ENCODE data around the gene ISLR.

The ISLR gene

GRCh38 chr15:74213858-74214284 is 40.4 kb downstream of the ISLR start:
- no peak for DNase-seq (ENCODE audit: low read depth)

DNA sequence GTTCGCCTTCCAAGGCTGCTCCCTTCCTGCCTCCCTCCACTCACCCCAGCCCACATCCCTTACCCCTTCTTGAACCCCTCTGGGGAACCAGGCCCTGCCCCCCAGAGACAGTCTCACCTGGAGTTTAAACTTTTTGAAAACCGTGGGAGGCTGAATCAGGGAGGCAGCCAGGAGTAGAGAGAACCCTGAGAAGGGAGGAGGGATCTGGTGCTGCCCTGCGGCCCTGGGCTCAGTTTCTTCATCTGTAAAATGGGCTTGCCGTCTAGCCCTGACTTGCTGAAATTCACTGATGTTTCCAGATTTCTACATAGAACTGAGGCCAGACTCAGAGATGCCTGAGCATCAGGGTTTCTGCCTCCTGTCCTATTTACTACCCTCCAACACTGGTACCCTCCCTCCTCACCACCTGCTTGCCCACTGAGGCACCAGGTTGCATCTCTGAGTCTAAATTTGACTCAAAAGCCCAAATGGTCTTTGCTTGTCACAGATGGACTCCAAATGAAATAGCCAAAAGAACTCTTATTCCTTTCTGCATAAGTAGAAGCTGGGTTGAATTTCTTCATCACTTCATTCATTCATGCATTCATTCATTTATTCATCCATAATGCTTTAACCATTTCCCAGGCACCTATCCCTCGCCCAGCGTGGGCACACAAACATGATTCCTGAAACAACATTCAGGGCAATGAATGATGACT is 41.0 kb downstream of the ISLR start:
- DNase-seq (ENCODE audit: low read depth): no peak

DNA sequence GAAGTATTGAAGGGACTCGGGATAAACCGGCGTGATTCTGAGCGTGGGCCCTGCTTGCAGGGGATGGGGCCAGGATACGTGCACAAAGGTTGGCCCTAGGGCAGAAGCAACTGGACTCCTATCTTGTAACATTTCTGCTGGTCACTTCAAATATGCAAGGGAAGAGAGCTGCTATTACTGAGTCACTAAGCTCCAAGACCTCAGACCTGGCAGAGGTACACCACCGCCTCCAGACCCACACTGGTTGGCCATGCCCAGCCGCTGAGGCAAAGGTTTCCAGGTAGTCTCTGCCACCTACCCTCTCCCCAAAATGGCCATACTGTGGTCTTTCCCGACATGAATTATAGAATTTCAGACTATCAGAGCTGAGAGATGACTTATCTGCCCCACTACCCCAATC is 42.4 kb downstream of the ISLR start:
- DNase-seq (ENCODE audit: low read depth): no peak

GRCh38 chr15:74216949-74217348 is 43.4 kb downstream of the ISLR start:
- DNase-seq (ENCODE audit: low read depth): no peak

DNA sequence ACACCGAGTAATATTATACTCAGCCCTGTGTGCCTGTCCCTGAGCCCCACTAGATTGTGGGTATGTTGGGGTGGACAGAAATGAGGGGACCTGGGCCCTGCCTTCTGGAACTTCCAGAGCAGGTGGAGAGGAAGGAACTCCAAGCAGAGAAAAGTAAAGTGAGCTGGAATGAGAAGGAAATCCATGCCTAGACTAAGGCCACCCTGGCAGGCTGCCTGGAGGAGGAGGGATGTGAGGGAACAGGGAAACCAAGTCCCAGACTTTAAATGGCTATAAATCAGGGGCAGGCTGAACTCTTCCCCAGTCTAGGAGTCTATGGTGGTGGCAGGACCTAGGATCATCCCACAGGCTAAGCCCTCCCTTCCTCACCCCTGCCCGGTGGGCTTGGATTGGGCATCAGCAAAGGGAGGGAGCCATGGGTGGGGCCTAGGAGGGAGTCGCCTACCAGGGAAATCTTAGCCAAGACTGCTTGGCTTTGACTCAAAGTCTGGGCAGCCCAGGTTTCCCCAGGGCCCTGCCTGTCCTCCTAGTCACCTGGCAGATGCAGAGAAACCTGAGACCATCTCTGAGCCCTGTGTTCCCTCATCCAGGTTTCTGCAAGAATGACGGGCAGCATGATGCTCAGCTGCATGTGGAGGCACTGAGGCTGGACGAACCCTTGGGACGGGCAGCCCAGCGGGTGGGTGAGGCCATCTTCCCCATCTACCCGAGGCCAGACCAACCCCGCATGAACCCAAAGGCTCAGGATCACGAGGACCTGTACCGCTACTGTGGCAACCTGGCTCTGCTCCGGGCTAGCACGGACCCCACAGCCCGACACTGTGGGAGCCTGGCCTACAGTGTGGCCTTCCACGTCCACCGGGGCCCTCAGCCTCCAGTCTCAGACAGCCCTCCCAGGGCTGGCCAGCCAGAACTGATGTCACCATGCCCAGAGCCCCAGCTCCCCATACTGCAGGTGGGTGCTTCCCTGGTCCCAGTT is 44.7 kb downstream of the ISLR start:
- DNase-seq (ENCODE audit: low read depth): no peak

DNA sequence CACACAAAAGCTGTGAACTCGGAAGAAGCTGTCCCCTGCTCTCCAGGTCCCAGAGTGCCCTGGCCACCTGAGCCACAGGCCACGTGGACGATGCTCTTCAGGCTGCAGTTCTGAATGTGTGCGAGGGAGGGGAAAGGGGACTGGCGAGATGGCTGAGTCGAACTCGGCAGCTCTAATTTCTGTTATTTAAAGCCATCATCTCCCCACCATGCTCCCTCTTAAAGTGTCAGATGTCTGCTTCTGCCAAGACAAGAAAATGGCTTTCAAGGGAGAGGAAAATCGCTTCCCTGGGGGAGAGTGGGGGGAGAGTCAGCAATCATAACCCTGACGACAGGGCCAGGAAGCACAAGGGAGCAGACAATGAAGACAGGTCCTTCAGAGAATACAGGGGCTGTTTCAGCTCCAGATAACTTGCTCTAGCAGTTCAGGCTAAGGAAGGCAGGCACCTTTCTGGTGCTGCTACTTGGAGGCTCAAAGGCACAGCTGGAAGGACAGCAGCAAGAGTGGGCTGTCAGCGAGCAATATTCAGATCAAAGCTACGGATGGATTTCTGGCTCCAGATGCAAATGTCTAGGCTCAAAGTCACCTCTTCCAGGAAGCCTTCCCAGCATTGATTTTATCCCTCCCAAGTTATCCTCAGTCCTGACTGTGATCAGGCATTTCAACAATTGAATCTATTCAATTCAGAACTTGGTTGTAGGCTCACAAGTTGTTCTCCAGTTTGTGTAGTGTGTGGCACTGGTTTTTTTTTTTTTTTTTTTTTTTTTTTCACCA is 47.2 kb downstream of the ISLR start:
- DNase-seq (ENCODE audit: low read depth): no peak

GRCh38 chr15:74221399-74222239 is 48.1 kb downstream of the ISLR start:
- no peak for DNase-seq (ENCODE audit: low read depth)

DNA sequence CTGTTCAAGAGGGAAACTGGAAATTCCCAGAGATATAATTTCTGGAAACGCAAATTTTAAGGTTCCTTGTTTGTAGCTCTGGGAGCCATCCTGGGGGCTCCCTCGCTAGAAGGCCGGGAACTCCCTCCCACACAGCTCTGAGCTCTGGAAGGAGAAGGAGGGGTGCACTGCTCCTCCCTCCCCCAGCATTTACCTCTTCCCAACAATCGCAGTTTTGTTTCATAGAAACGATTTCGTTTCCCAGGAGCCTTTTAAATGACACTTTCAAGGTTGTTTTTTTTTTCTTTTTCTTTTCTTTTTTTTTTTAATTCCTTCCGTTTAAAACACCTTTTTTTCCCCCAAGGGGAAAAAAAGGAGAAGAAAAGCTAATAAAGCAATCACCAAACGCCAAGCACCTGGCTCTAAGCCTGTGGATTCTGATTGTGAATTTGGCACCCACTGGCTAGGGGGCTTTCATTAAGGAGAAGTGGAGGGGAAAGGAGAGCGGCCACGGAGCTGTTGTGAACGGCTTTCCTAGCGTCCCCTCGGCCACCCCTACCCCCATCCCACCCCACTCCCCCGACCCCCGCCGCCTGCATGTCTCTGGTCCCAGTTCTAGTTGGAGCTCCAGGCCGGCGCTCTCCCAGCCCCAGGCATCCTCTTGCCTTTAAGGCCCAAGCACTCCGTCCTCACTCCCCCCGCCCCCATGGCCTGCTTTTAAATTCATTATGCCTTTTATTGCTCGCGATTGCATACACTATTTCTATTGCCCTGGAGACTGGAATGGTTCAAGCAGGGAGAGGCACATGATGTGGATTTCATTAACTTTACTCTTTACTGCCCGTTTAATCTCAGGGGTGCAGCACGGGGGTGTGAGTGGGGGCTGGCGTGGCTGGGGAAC is 49.0 kb downstream of the ISLR start:
- DNase-seq (ENCODE audit: low read depth): no peak

DNA sequence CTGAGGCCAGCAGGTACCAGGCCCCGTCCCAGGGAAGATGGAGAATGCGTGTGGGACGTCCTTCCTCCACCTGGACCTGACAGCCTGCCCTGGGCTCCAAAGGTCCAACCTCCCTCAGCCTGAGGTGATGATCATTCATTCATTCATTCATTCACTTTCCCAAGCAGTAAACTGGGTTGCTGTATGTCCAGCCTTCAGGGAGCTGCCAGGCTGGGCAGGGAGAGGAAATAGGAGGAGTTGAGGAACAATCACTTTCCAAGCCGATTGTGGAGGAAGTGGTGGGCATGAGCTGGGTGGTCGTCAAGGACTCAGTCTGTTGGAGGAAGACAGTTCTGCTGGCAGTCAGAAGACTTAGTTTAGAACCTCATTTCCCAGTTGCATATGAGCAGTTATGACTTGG is 52.4 kb downstream of the ISLR start:
- no peak for DNase-seq (ENCODE audit: low read depth)
